Esophagus muscularis mucosa (tissue), 4 donors: Measurements from ENCODE around the gene AK8. TPM values are rescaled to one million over a fixed set of nuclear protein-coding genes. Genes with fewer than 3 reads are reported as not detected.

Experiments
- DNase-seq: peaks from one replicate; pipeline ENCODE4 v3.0.0-alpha.2; 2017; ENCODE audit errors: extremely low spot score
- H3K27ac ChIP-seq, 4 donors: fragments of 200-600 bp; sonication (generic); replicated peaks in 1 of 4; 1 replicate in 3 of 4; 2 replicates in 1 of 4; pipeline ENCODE4 v1.5.1; 2016 to 2019; ENCODE audit warnings: mild to moderate bottlenecking in 1 of 4
- H3K27me3 ChIP-seq, 4 donors: fragments of 200-600 bp; sonication (generic); one replicate each; pipeline versions ENCODE4 v1.5.1 to v1.6.0; 2016 to 2019
- H3K36me3 ChIP-seq, 4 donors: fragments of 200-600 bp; sonication (generic); one replicate each; pipeline ENCODE4 v1.5.1; 2016 to 2019
- H3K4me1 ChIP-seq, 4 donors: fragments of 200-600 bp; sonication (generic); one replicate each; pipeline ENCODE4 v1.5.1; 2016 to 2019
- H3K4me3 ChIP-seq, 4 donors: fragments of 200-600 bp; sonication (generic); 1 replicate in 2 of 4; 2 replicates in 2 of 4; pipeline ENCODE4 v1.5.1; 2016 to 2019; ENCODE audit warnings: mild to moderate bottlenecking in 4 of 4, moderate library complexity in 1 of 4
- H3K9me3 ChIP-seq, 4 donors: fragments of 200-600 bp; sonication (generic); 1 replicate in 3 of 4; 2 replicates in 1 of 4; pipeline ENCODE4 v1.5.1; 2016 to 2019
- CTCF ChIP-seq, 3 experiments: fragments of 200-600 bp in 2 of 3; fragments of 450-650 bp in 1 of 3; sonication (generic) in 2 of 3; IDR thresholded peaks; one replicate each; pipeline ENCODE4 v1.5.1; 2017 to 2019; ENCODE audit warnings: antibody characterized with exemption in 3 of 3, mild to moderate bottlenecking in 2 of 3, moderate library complexity in 1 of 3
- EP300 ChIP-seq: sonication (generic); formaldehyde crosslinking; IDR thresholded peaks from one replicate; pipeline ENCODE4 v1.6.1; 2017; ENCODE audit warnings: antibody characterized with exemption
- POLR2A ChIP-seq: fragments of 450-650 bp; IDR thresholded peaks from one replicate; pipeline ENCODE4 v1.6.1; 2017; ENCODE audit warnings: antibody characterized with exemption, moderate library complexity, mild to moderate bottlenecking, low read depth
- POLR2AphosphoS5 ChIP-seq, 2 donors: sonication (generic); formaldehyde crosslinking; IDR thresholded peaks; one replicate each; pipeline ENCODE4 v1.6.1; 2017; ENCODE audit warnings: antibody characterized with exemption in 2 of 2
- WGBS: methylation state at CpG from one replicate; pipeline ENCODE4 v1.1.5; 2018; 5-methylcytosine and 5-hydroxymethylcytosine counted together
- intact Hi-C: fragments of 100-400 bp; cut with DNase I; formaldehyde crosslinking; loops from one replicate; pipeline ENCODE4 v1.15.1; 2023
- total RNA-seq, 4 donors: library from RNA; depleted of rRNA; stranded (reverse); fragments of >200 nt; gene quantifications; one replicate each; pipeline versions ENCODE4 v1.1.0 to v1.2.1, GENCODE V29; 2016

Gene AK8
- total RNA-seq, 4 donors from 2014 or later, result 0.39 to 1.5 (median 0.90) TPM

- Histone ChIP-seq H3K4me3 (no peak overlapping the region), H3K27me3 (peaks cover 0 to 25% (median 0%) of the 10 kb centered on the region in 4 donors), H3K9me3 (no peaks in the 10 kb centered on the region), H3K4me1 (no peaks in the 10 kb centered on the region), H3K36me3 (no peaks in the 10 kb centered on the region), H3K27ac (no peak overlapping the region)
- no peak for TF ChIP-seq POLR2AphosphoS5 (IDR thresholded peaks at IDR 0.05)
- TF ChIP-seq CTCF (IDR thresholded peaks at IDR 0.05), result no peak
- no peak for TF ChIP-seq EP300
- no peak for TF ChIP-seq POLR2A
- no peak for DNase-seq
- 76% methylated on average over 10 of the region's 11 CpGs for WGBS
- intact Hi-C loops, result loop anchor here (10.0 kb wide), 1 partner anchor 395 kb away; the partner anchor contains the start of gene CFAP77
These were observed 68.3 kb downstream of the AK8 start for GRCh38 chr9:132809677-132810271.

GRCh38 chr9:132808645-132809044 lies 69.4 kb downstream of the AK8 start:
- TF ChIP-seq POLR2A, result no peak
- no peak for TF ChIP-seq POLR2AphosphoS5 (IDR thresholded peaks at IDR 0.05)
- TF ChIP-seq EP300, result no peak
- TF ChIP-seq CTCF (IDR thresholded peaks at IDR 0.05), result no peak
- no peaks in the 10 kb centered on the region for H3K4me1 ChIP-seq
- peaks cover 0 to 34% (median 0%) of the 10 kb centered on the region in 4 donors for H3K27me3 ChIP-seq
- no peak for DNase-seq
- intact Hi-C loops, result loop anchor here (10.0 kb wide), 1 partner anchor 394 kb away; the partner anchor contains the start of gene CFAP77
- H3K9me3 ChIP-seq, result no peaks in the 10 kb centered on the region
- WGBS, result 80% methylated on average over 6 of the region's 6 CpGs
- H3K4me3 ChIP-seq, result no peak overlapping the region
- no peaks in the 10 kb centered on the region for H3K36me3 ChIP-seq
- no peak overlapping the region for H3K27ac ChIP-seq

GRCh38 chr9:132806723-132807421 lies 71.2 kb downstream of the AK8 start:
- H3K27ac ChIP-seq, result no peak overlapping the region
- no peak for TF ChIP-seq POLR2AphosphoS5 (IDR thresholded peaks at IDR 0.05)
- no peak for TF ChIP-seq CTCF (IDR thresholded peaks at IDR 0.05)
- TF ChIP-seq EP300, result no peak
- TF ChIP-seq POLR2A, result no peak
- intact Hi-C loops, result loop anchor here (10.0 kb wide), 1 partner anchor 392 kb away; the partner anchor contains the start of gene CFAP77
- DNase-seq, result no peak
- no peaks in the 10 kb centered on the region for H3K4me1 ChIP-seq
- H3K27me3 ChIP-seq, result peaks cover 0 to 47% (median 0%) of the 10 kb centered on the region in 4 donors
- no peak overlapping the region for H3K4me3 ChIP-seq
- no peaks in the 10 kb centered on the region for H3K36me3 ChIP-seq
- no peaks in the 10 kb centered on the region for H3K9me3 ChIP-seq
- 69% methylated on average over 13 of the region's 13 CpGs for WGBS

- Histone ChIP-seq H3K36me3 (no peaks in the 10 kb centered on the region), H3K4me1 (no peaks in the 10 kb centered on the region), H3K9me3 (no peaks in the 10 kb centered on the region), H3K27ac (no peak overlapping the region), H3K4me3 (no peak overlapping the region), H3K27me3 (peaks cover 0 to 49% (median 0%) of the 10 kb centered on the region in 4 donors)
- DNase-seq, result no peak
- WGBS, result 43% methylated on average over 9 of the region's 9 CpGs
- TF ChIP-seq POLR2A (no peak), EP300 (no peak), CTCF (IDR thresholded peaks at IDR 0.05) (no peak), POLR2AphosphoS5 (IDR thresholded peaks at IDR 0.05) (no peak)
- intact Hi-C loops, result loop anchor here (10.0 kb wide), 1 partner anchor 392 kb away; the partner anchor contains the start of gene CFAP77
These were observed 71.8 kb downstream of the AK8 start for GRCh38 chr9:132806306-132806705.
